NCI-H748 (cell line): ENCODE measurements around the gene ATOH8.
"Not testable (repeated sequence)": the region's sequence is repeated elsewhere in the genome, so short reads cannot be mapped to it uniquely, and the experiment has no call there.

Experiments used
- DNase-seq: peaks from one replicate; lab custom pipeline; 2025; ENCODE audit not compliant: unreplicated experiment; lab: John Stamatoyannopoulos, UW

ATOH8 gene, protein sequence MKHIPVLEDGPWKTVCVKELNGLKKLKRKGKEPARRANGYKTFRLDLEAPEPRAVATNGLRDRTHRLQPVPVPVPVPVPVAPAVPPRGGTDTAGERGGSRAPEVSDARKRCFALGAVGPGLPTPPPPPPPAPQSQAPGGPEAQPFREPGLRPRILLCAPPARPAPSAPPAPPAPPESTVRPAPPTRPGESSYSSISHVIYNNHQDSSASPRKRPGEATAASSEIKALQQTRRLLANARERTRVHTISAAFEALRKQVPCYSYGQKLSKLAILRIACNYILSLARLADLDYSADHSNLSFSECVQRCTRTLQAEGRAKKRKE

GRCh38 chr2:85753525-85754312 is at the start of gene ATOH8:
TSS of gene ATOH8 (plus strand) at chr2:85753991. CDS start at chr2:85754190, 199 bp downstream.
- DNase-seq, result peak; percentile 47

GRCh38 chr2:85704038-85704437 is 49.8 kb upstream of the ATOH8 start:
- DNase-seq, result no peak

GRCh38 chr2:85704800-85705679 is 48.8 kb upstream of the ATOH8 start:
- DNase-seq, result no peak

DNA sequence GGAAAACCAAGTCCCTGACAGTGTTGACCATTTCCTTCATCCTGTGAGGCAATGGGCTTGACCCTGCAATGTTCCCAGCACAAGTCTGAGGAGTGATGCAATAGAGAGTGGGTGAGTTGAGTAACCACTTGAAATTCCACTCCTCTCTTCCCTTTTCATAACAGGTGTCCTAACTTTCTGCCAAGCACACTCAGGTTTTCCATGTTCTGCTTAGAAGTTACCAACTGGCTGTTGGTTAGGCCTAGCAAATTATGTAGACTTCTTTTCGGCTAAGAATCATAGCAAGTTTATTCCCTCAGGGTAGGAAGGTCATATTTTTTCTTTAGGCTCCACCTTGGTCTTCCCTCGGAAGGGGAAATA is 48.1 kb upstream of the ATOH8 start:
- no peak for DNase-seq

- no peak for DNase-seq
These were observed 47.7 kb upstream of the ATOH8 start for GRCh38 chr2:85706063-85706462.

DNA sequence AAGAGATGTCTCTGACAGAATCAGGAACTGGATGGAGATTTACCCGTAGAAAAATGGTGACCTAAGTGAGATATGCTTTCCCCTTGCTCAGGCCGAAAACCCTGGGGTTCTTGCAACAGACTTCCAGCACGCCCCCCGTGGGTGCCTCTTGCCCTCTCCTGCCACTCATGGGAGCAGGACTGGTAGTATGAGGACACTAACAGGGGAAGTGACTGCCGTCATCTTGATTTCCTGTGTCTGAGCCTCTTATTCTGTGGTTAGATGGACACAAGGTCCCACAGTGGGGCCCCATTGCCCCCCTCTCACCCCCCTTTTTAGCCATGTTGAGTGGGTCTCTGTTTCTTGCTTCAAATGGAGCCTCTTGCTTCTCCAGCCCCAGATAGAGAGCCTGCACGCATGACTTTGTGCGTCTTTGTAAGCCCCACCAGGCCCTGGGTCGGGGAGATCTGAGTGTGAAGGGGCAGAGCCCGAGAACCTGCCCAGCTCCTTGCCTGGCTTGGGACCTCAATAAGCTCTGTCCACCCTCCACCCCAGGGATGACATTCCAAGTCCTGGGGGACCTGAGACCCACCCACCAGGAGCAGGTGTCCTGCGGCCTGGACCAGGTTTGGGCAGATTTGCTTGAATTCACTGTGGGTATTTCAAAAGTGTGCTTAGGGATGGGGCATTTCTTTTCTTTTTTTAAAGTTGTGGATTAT is 47.0 kb upstream of the ATOH8 start:
- no peak for DNase-seq

- DNase-seq, result peak; percentile 76
These were observed 46.5 kb upstream of the ATOH8 start for GRCh38 chr2:85707304-85707703.

DNA sequence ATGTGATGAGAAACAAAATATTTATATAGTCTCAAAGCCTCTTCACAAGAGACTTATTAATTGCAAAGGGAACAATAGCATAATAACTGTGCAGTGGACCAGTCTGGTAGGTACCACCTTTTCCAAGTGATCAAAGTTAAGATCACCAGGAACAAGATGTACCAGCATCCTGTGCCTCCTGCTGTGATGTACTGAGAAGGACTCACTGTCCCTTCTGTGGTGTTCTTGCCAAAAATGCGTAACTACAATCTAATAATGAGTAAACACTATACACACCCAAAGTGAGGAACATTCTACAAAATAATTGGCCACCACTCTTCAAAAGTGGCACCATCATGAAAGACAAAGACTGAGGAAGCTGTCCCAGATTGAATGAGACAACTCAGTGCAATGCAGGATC is 45.1 kb upstream of the ATOH8 start:
- no peak for DNase-seq

GRCh38 chr2:85709401-85709811 is 44.4 kb upstream of the ATOH8 start:
- no peak for DNase-seq

GRCh38 chr2:85710687-85711577 is 42.9 kb upstream of the ATOH8 start:
- no peak for DNase-seq

GRCh38 chr2:85711578-85712060 is 42.2 kb upstream of the ATOH8 start:
- DNase-seq, result no peak

DNA sequence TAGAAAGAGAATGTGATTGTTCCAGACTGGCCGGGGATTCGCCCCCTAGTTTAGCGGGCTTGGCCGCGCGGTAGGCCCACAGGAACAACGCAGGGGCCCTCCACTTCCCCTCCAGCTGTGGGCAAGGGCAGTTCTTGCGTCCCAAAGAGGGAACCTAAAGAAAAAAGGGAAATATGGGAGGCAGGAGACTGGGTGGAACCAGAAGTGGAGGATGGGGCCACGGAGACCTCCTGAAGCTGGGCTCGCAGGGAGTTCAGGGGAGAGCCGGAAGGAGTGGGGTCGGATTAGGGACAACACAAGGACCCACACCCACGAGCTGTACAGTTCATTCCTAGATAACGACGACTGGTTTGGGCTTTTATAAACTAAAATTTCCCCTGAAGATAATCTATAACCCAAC is 41.5 kb upstream of the ATOH8 start:
- no peak for DNase-seq

- no peak for DNase-seq
These were observed 40.8 kb upstream of the ATOH8 start for GRCh38 chr2:85712849-85713612.

GRCh38 chr2:85713836-85714235 is 40.0 kb upstream of the ATOH8 start:
- no peak for DNase-seq

- DNase-seq, result not testable (repeated sequence)
These were observed 39.4 kb upstream of the ATOH8 start for GRCh38 chr2:85714421-85714820.

DNA sequence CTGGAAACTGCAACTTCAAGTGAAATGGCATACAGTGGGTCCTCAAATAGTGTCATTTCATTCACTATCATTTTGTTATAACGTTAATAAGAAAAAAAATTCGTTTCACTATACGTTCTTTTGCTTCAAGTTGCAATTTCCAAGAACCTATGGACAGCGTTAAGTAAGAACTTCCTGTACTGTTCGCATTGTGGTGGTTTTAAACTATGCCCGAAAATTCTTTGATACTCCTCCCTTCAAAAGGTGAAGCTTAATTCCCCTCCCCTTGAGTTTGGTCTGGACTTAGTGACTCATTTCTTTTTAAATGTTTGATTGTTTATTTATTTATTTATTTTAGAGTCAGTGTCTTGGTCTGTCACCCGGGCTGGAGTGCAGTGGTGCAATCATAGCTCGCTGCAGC is 39.0 kb upstream of the ATOH8 start:
- DNase-seq, result no peak

DNA sequence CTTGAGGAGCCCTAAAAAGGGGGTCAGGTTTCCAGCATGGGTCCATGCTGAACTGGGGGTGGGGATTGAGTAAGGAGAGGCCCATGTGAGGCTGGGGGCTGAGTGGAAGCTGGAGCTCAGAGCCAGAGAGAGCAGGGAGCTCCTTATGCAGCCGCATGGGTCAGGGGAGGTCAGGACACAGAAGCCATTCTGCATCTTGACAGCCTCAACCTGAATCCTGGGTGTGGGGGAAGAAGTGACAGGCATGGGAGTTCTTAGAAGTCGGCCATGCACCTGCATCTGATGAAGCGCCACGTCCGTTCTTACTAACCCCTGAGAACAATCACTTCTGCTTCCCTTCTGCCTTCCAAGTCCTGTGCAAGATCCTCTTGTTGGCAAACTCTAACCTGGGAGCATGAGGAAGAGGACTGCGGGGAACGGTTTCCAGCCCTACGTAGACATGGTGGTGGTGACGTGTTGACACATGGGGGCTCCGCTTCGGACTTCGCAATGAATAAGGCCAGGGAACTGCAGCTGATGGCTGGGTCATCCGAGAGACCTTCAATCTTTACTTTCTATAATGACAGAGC is 37.4 kb upstream of the ATOH8 start:
- no peak for DNase-seq

DNA sequence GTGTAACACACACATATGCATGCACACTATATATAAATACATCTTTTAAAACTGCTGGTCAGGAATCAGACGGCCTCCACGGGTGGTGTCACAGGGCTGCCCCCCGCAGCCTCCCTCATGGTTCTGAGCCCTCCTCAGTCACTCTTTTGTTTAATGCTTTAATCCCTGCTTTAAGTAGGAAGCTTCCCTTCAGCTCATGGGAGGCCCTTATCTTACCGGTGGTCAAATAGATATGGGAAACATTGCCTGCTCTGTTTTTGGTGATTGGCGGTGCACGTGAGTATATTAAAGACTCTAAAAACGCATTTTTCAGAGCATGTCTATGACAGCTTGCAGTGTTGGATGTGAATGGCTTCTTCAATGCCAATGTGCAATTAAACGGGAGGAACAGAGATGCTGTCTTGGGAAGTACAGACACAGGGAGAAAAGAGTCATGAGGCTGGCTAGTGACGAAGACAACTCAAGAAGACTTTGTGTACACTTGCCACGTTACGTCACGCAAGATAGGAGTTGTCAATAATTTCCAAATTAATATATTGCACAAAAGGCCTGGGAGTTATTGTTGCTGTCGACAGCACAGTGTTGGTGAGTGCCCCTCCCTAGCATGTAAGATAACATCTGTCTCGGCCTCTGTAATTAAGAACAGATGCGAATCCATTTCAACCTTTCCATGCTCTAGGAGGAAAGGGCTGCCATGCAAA is 36.3 kb upstream of the ATOH8 start:
- no peak for DNase-seq
